ENCODE results near the gene CHCHD6. TPM values are rescaled to one million over a fixed set of nuclear protein-coding genes. Genes with fewer than 3 reads are reported as not detected.
A peak's percentile ranks its signal among the peaks of the same experiment; 100 is the strongest.

The CHCHD6 gene
- total RNA-seq, 1 donor: 9.1 TPM

DNA sequence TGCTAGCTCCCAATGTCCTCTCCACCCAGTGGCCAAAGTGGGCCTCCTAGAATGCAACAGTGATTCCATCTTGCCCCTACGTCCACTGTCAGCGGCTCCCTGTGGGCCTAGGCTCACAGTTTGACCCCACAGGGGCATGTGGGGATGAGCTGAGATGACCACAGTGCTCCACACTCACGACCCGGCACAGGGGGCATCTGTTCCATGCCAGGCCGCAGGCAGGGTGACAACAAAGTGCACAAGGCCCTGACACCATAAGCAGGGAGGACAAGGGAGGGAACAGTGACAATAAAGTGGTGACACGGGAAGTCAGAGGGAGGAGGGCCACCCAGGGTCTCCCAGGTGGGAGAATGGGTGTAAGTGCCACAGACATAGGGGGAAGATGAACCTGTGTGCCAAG is 273.8 kb downstream of the CHCHD6 start:
- TF ChIP-seq, protein P1, sequence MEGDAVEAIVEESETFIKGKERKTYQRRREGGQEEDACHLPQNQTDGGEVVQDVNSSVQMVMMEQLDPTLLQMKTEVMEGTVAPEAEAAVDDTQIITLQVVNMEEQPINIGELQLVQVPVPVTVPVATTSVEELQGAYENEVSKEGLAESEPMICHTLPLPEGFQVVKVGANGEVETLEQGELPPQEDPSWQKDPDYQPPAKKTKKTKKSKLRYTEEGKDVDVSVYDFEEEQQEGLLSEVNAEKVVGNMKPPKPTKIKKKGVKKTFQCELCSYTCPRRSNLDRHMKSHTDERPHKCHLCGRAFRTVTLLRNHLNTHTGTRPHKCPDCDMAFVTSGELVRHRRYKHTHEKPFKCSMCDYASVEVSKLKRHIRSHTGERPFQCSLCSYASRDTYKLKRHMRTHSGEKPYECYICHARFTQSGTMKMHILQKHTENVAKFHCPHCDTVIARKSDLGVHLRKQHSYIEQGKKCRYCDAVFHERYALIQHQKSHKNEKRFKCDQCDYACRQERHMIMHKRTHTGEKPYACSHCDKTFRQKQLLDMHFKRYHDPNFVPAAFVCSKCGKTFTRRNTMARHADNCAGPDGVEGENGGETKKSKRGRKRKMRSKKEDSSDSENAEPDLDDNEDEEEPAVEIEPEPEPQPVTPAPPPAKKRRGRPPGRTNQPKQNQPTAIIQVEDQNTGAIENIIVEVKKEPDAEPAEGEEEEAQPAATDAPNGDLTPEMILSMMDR (IDR thresholded peaks at IDR 0.05; ENCODE audit: insufficient read depth, low read depth, low read length): no peak
- H3K4me3 ChIP-seq (ENCODE audit: low read depth, low read length): no peak overlapping the region
- DNase-seq (ENCODE audit: low read depth): no peak

DNA sequence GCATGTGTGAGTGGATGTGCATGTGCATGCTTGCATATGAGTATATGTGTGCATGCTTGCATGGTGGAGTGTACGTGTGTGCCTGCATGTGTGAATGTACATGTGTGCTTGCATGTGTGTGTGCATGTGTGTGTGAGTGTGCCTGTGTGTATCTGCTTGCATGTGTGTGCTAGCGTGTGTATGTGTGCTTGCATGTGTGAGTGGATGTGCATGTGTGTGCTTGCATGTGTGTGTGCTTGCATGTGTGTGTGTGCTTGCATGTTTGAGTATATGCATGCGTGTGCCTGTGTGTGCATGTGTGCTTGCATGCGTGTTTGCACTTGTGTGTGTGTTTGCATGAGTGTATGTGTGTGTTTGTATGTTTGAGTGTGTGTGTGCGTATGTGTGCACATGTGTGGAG is 274.3 kb downstream of the CHCHD6 start:
- TF ChIP-seq, protein P1 (IDR thresholded peaks at IDR 0.05; ENCODE audit: insufficient read depth, low read depth, low read length): no peak
- H3K4me3 ChIP-seq (ENCODE audit: low read depth, low read length): no peak overlapping the region
- DNase-seq (ENCODE audit: low read depth): no peak

DNA sequence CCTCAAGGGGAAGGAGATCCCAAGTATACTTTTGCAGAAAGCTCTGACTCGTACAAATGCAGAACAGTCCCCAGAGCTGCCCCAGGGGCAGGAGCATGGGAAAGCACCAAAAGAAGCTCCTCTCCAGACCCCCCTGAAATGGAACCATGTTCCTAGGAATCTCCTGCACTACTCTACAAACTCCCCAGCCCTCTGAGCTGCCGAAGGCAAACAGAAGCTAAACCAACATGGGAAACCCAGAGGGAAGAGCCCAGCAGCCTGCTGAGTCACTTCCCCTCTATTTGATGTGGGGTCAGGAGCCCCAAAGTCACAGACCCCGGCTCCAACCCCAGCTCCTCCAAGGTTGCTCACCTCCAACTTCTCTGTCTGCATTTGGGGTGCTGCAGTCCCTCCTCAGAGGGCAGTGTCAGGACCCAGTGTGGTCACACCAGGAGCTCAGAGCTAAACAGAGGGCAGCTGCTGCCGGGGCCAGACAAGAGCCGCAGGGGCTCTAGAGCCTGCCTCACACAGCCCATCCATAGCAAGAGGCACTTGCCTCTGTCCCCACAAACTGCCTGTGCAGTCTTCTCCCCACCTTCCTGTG is 275.1 kb downstream of the CHCHD6 start:
- TF ChIP-seq, protein P1 (IDR thresholded peaks at IDR 0.05; ENCODE audit: insufficient read depth, low read depth, low read length): no peak
- H3K4me3 ChIP-seq (ENCODE audit: low read depth, low read length): no peak overlapping the region
- DNase-seq (ENCODE audit: low read depth): no peak

- no peak for DNase-seq (ENCODE audit: low read depth)
- TF ChIP-seq, protein P1 (IDR thresholded peaks at IDR 0.05; ENCODE audit: insufficient read depth, low read depth, low read length): no peak
- H3K4me3 ChIP-seq (ENCODE audit: low read depth, low read length): no peak overlapping the region
Measured at GRCh38 chr3:126980266-126980811, 276.3 kb downstream of the CHCHD6 start.

DNA sequence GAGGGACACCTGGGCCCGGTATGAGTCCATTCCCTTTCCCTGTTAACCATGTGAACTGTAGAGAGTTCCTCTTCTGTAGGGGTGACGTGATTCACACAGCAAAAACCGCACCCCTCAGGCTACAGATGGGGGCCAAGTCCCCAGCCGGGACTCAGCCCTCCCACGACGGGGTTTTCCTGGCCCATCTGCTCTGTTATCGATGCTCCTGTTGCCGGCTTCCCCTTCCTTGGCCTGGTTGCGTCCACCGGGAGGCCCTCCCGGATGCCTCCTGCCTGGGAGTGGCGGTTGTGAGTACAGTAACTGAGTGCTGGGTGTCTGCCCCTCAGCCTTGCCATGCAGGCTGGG is 278.1 kb downstream of the CHCHD6 start:
- peak overlapping the region; percentile 59 for H3K4me3 ChIP-seq (ENCODE audit: low read depth, low read length)
- DNase-seq (ENCODE audit: low read depth): no peak
- TF ChIP-seq, protein P1 (IDR thresholded peaks at IDR 0.05; ENCODE audit: insufficient read depth, low read depth, low read length): no peak

GRCh38 chr3:126982471-126983175 is 278.6 kb downstream of the CHCHD6 start, which contains the start of gene PLXNA1:
Gene PLXNA1, plus strand, starts transcription at chr3:126983115. Its CDS starts 5,479 bp downstream, at chr3:126988594.
- peak within 1 kb of the TSS; percentile 77 for H3K4me3 ChIP-seq (ENCODE audit: low read depth, low read length)
- peak; percentile 79 for DNase-seq (ENCODE audit: low read depth)
- TF ChIP-seq, protein P1 (IDR thresholded peaks at IDR 0.05; ENCODE audit: insufficient read depth, low read depth, low read length): peak; percentile 86

Measured in fibroblast of villous mesenchyme (primary cell).